ENCODE measurements around the gene ZNF277.

Gene ZNF277

GRCh38 chr7:112391841-112392286, 185.4 kb downstream of the ZNF277 start:
- DNase-seq (ENCODE audit: low spot score): peak; percentile 52

All from GM03348 (cell line).